IPS-20b (cell line): Measurements from ENCODE around the gene P2RY6.

Experiments used
- H3K27ac ChIP-seq: one replicate; pipeline ENCODE4 v1.5.1; 2013; ENCODE audit warnings: low read length
- H3K27me3 ChIP-seq: 2 replicates; pipeline ENCODE4 v1.6.1; 2013; ENCODE audit warnings: mild to moderate bottlenecking, low read length, inconsistent platforms; ENCODE audit not compliant: insufficient read depth
- H3K36me3 ChIP-seq: 2 replicates; pipeline ENCODE4 v1.6.1; 2013; ENCODE audit warnings: low read depth, mild to moderate bottlenecking, inconsistent platforms, low read length, moderate library complexity; ENCODE audit not compliant: insufficient read depth
- H3K4me1 ChIP-seq: 2 replicates; pipeline ENCODE4 v1.6.1; 2013; ENCODE audit warnings: mild to moderate bottlenecking, control low read depth, inconsistent platforms, low read length, moderate library complexity; ENCODE audit not compliant: insufficient read depth
- H3K4me3 ChIP-seq: 2 replicates; pipeline ENCODE4 v1.5.1; 2013; ENCODE audit warnings: mild to moderate bottlenecking, low read length, inconsistent platforms
- H3K9ac ChIP-seq: 2 replicates; pipeline ENCODE4 v1.6.1; 2013; ENCODE audit warnings: low read depth, mild to moderate bottlenecking, inconsistent platforms, low read length, moderate library complexity
- H3K9me3 ChIP-seq: 2 replicates; pipeline ENCODE4 v1.6.1; 2013; ENCODE audit warnings: mild to moderate bottlenecking, low read depth, low read length, inconsistent platforms; ENCODE audit not compliant: insufficient read depth

P2RY6 gene

DNA sequence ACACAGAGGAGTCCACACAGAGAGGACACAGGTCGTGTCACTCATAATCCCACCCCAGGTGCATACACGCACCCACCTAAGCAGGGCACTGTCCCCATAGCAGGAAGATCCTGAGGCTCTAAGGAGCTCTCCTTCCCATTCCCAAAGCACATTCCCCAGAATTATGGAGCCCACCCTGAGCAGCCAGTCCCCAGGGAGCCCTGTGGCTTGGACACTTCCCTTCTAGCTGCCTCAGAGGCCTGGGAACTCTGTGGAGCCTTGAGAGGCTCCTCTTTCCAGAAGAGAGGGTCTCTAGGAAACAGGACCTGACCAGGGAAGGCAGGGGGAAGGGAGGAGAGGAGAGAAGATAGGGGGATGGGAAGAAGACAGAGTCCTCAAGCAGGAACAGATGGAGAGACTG, 65.7 kb downstream of the P2RY6 start:
- Histone ChIP-seq H3K9me3 (no peaks in the 10 kb centered on the region), H3K27me3 (peaks cover 59% of the 10 kb centered on the region), H3K27ac (no peak overlapping the region), H3K4me1 (peaks cover 11% of the 10 kb centered on the region; the same call in 1 of the 2 replicates), H3K4me3 (no peak overlapping the region), H3K9ac (no peak overlapping the region), H3K36me3 (no peaks in the 10 kb centered on the region)

DNA sequence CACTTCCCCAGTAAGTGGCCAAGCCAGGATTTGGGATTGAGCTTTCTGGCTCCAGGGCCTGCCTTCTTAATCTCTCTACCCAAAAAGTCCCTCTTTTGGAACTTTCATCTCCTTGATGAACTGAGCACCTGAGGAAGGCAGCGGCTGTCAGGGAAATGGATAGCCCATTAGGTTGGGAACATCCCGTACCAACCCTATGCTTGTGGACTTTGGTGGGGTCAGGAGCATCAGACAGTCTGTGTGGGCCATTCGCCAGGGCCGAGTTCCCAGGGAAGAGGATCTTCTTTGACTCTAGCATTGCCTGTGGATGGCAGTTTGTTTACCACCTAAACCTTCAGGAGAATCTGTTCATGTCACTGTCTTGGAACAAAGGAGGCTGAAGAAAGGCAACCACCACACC, 66.1 kb downstream of the P2RY6 start:
- no peak overlapping the region for H3K27ac ChIP-seq
- H3K27me3 ChIP-seq = peaks cover 57% of the 10 kb centered on the region
- H3K4me3 ChIP-seq = no peak overlapping the region
- no peaks in the 10 kb centered on the region for H3K9me3 ChIP-seq
- H3K36me3 ChIP-seq = no peaks in the 10 kb centered on the region
- H3K4me1 ChIP-seq = peaks cover 9% of the 10 kb centered on the region; the same call in 1 of the 2 replicates
- H3K9ac ChIP-seq = no peak overlapping the region

DNA sequence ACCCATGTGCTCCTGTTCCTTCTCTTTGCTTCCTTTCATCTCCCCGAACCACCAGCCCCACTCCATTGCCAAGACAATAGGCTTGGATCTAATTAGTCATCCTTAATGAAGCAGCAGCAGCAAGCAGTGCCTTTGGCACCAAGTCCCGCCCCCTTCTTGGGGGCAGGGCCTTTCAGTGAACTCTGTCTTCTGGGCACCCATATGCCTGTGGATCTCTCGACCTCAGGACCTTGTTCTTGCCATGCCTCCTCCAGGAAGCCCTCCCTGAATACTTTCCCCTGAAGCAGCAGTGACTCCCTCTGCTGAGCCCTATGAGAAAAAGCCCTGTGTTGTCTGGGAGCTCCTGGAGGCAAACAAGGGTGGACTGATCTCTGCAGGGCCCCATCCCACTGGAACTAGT, 68.0 kb downstream of the P2RY6 start:
- no peak overlapping the region for H3K27ac ChIP-seq
- H3K27me3 ChIP-seq = peaks cover 50% of the 10 kb centered on the region
- peaks cover 2% of the 10 kb centered on the region; the same call in 1 of the 2 replicates for H3K4me1 ChIP-seq
- H3K9me3 ChIP-seq = no peaks in the 10 kb centered on the region
- H3K36me3 ChIP-seq = no peaks in the 10 kb centered on the region
- H3K4me3 ChIP-seq = no peak overlapping the region
- H3K9ac ChIP-seq = no peak overlapping the region

DNA sequence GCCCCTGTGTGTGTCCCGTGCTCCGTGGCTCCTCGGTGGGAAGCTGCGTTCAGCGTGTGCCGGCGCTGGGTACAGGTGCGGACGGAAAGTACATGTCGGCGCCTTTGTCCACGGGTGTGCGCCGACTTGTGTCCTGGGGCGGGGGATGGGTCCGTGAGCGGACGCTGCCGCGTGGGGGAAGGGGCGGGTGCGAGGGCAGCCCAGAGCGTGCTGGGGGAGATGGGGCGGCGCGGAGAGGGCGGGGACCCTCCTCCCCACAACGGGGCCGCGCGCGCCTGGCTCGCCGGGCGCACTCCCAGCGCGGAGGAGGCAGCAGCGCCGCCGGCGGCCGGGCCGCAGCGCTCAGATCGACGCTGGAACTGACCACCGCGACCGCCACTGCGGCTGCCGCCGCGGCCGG, 70.5 kb downstream of the P2RY6 start:
- H3K27me3 ChIP-seq = peaks cover 38% of the 10 kb centered on the region
- peak overlapping the region; percentile 67 for H3K4me3 ChIP-seq
- no peaks in the 10 kb centered on the region for H3K4me1 ChIP-seq
- no peaks in the 10 kb centered on the region for H3K36me3 ChIP-seq
- no peak overlapping the region for H3K27ac ChIP-seq
- no peak overlapping the region for H3K9ac ChIP-seq
- H3K9me3 ChIP-seq = no peaks in the 10 kb centered on the region

DNA sequence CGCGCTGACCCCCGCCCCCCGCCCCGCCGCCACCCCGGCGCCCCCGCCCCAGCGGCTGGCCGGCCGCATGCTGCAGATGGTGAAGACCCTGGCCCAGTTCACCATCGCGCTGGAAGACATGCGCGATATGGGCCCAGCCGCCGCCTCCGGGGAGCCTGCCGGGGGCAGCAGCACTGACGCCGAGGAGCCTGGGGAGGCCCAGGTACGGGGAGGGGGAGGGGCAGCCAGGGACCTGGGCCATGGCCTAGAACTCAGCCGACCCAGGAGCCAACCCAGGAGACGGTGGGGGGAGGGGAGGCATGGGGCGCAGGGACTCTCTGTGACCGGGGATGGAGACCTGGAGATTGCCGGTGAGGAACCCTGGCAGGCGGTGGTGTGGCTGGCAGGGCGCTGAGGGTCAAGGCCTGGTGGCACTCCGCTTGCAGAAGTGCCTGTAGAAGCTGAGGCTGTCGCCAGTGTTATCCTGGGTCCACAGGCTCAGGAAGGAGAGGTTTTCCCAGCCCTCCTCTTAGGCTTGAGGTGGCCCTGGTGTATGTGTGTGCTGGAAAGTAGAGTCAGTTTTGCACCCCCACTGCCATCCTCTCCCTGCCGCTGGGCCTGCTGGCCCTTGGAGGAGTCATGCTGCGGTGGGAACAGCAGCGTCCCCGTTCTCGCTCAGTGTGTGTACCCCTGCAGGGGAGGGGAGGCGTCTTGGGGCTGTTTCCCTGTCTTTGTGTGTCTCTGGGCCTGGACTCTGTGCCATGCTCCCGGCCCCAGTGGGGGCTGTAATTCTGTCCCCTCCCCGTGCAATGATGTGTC, 71.1 kb downstream of the P2RY6 start:
- no peak overlapping the region for H3K27ac ChIP-seq
- peak overlapping the region; percentile 57; the same call in 1 of the 2 replicates for H3K4me3 ChIP-seq
- H3K9me3 ChIP-seq = no peaks in the 10 kb centered on the region
- no peaks in the 10 kb centered on the region for H3K36me3 ChIP-seq
- H3K4me1 ChIP-seq = no peaks in the 10 kb centered on the region
- H3K9ac ChIP-seq = no peak overlapping the region
- H3K27me3 ChIP-seq = peaks cover 38% of the 10 kb centered on the region

DNA sequence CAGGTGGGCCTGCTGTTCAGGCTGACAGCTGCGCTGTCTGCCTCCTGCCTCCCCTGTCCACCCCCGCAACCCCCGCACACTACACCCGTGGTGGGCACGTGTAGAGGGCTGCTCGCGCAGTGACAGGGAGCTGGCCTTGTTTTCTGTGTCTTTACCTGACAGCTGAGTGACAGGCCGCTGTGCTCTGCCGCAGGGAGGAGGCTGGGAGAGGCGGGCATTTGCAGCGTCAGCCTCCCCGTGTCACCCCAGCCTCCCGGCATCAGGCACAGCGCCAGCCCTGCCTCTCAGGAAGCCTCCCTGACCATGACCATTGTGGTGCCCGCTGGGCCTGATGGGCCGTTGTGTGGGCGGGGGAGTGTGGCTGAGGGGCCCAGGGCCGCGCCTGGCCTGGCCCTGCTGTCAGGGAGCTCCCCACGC, 72.1 kb downstream of the P2RY6 start:
- no peak overlapping the region for H3K27ac ChIP-seq
- no peak overlapping the region for H3K4me3 ChIP-seq
- no peaks in the 10 kb centered on the region for H3K9me3 ChIP-seq
- H3K9ac ChIP-seq = no peak overlapping the region
- H3K4me1 ChIP-seq = no peaks in the 10 kb centered on the region
- peaks cover 38% of the 10 kb centered on the region for H3K27me3 ChIP-seq
- H3K36me3 ChIP-seq = no peaks in the 10 kb centered on the region

DNA sequence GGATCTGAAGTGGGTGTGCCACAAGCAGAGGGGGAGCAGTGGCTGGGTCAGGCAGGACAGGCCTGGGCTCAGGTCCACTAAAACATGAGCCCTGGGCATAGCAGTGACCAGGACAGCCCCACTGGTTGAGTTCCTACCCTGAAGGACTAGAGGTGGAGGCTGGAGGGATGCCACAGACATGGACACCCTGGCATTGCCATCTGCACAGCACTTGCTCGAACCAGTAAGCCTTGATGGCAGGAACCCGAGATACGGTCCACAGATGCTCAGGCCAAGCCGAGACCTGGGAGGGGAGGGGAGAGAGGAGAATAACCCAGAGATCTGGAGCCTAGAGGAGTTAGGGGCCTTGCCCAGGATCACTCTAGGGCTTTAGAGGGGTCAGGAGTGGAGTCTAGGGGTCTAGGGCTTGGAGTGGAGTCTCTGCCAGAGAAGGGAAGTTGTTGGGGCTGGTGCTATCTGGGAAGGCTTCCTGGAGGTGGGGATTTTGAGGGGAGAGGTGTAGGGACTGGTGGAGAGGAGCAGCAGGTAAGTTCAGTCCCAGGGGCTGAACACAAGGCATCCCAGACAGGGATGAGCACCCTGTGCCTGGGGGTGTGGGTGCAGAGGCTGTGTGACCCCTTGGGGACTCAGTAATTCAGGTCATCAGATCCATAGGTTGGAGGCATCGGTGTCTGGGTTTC, 73.5 kb downstream of the P2RY6 start:
- no peak overlapping the region for H3K4me3 ChIP-seq
- no peaks in the 10 kb centered on the region for H3K36me3 ChIP-seq
- no peaks in the 10 kb centered on the region for H3K4me1 ChIP-seq
- no peak overlapping the region for H3K27ac ChIP-seq
- H3K27me3 ChIP-seq = peaks cover 35% of the 10 kb centered on the region
- no peaks in the 10 kb centered on the region for H3K9me3 ChIP-seq
- H3K9ac ChIP-seq = no peak overlapping the region

DNA sequence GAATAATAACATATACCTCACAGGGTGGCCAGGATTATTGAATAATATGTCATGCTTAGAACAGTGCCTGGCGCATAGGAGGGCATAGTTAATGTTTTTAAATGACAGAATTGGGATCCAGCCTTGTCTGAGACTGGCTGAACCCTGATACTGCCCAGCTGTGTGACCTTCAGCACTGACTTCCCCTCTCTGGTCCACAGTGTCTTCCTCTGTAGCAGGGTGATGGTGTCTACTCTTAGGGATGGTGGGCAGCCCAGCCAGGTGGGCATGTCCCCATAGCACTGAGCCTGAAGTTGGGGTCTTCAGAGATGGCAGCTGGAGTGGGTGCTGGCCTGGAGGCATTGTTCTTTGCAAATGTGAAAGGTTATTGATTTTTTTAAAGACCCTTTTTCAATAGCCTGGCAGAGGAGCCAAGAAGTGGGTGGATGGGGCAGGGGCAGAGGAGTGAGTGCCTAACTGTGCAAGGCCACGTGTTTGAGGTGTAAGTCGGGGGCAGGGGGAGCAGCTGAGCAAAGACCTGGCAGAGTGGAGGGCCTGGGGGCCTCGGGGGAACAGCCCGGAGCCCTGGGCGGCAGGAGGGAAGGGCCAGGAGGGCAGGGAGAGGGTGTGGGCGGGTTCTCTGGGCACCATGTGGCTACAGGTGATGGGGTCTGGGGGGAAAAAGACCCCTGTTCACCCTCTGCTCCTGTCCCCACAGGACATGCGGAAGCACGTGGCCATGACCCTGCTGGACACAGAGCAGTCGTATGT, 74.2 kb downstream of the P2RY6 start:
- H3K4me3 ChIP-seq = no peak overlapping the region
- H3K27ac ChIP-seq = no peak overlapping the region
- no peaks in the 10 kb centered on the region for H3K9me3 ChIP-seq
- H3K9ac ChIP-seq = no peak overlapping the region
- no peaks in the 10 kb centered on the region for H3K4me1 ChIP-seq
- peaks cover 28% of the 10 kb centered on the region for H3K27me3 ChIP-seq
- H3K36me3 ChIP-seq = no peaks in the 10 kb centered on the region

DNA sequence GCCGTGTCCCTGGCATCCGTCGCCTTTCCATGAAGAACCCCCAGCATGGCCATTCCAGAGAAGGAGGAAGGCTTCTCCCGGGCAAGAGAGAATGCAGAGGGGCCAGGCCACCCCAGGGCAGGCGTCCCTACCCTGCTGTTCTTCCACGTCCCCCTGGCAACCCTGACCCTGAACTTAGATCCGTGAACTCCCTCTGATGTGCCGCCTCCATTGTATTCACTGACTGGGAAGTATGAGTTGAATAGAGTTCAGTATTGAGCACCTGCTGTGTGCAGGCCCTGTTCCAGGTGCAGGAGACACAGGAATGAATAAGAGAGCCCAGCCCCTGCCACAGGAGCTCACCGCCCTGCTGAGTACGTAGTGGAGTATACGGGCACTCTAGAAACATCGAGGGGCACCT, 74.9 kb downstream of the P2RY6 start:
- H3K4me3 ChIP-seq = no peak overlapping the region
- H3K4me1 ChIP-seq = no peaks in the 10 kb centered on the region
- no peak overlapping the region for H3K27ac ChIP-seq
- H3K36me3 ChIP-seq = no peaks in the 10 kb centered on the region
- peaks cover 21% of the 10 kb centered on the region for H3K27me3 ChIP-seq
- H3K9me3 ChIP-seq = no peaks in the 10 kb centered on the region
- H3K9ac ChIP-seq = no peak overlapping the region
